GM21619 (cell line): ENCODE data around the gene RRP8.

ENCODE experiments used
- ATAC-seq: cut with Tn5 transposase; IDR thresholded peaks from one replicate; pipeline ENCODE4 v1.9.1; 2021; ENCODE audit not compliant: unreplicated experiment

Gene RRP8

GRCh38 chr11:6619004-6619745 is 15.8 kb upstream of the RRP8 start, which contains the start of gene TPP1:
TSS of gene TPP1 (minus strand) at chr11:6619422. CDS start at chr11:6619400, 22 bp downstream.
- peak; percentile 99 for ATAC-seq

GRCh38 chr11:6618117-6619003 is 14.9 kb upstream of the RRP8 start:
- ATAC-seq, result no peak

GRCh38 chr11:6617315-6617781 is 13.9 kb upstream of the RRP8 start:
- ATAC-seq, result no peak

GRCh38 chr11:6616596-6617250 is 13.3 kb upstream of the RRP8 start:
- no peak for ATAC-seq

- ATAC-seq, result no peak
Observed at GRCh38 chr11:6615882-6616585, 12.6 kb upstream of the RRP8 start.

- no peak for ATAC-seq
Observed at GRCh38 chr11:6615046-6615445, 11.6 kb upstream of the RRP8 start.

- ATAC-seq, result no peak
Observed at GRCh38 chr11:6614446-6614845, 11.0 kb upstream of the RRP8 start.

- ATAC-seq, result no peak
Observed at GRCh38 chr11:6613496-6613895, 10.1 kb upstream of the RRP8 start.

- ATAC-seq, result peak; percentile 88
Observed at GRCh38 chr11:6612213-6613041, 9.0 kb upstream of the RRP8 start, which contains the start of gene TAF10. TSS of gene TAF10 (minus strand) at chr11:6612216. CDS start at chr11:6612189, 27 bp downstream.

GRCh38 chr11:6611963-6612212 is 8.5 kb upstream of the RRP8 start:
- peak; percentile 6 for ATAC-seq

GRCh38 chr11:6611092-6611962 is 7.9 kb upstream of the RRP8 start:
- ATAC-seq, result no peak

- no peak for ATAC-seq
Observed at GRCh38 chr11:6610591-6610990, 7.2 kb upstream of the RRP8 start.

- no peak for ATAC-seq
Observed at GRCh38 chr11:6609502-6610015, 6.1 kb upstream of the RRP8 start.

GRCh38 chr11:6608726-6609501 is 5.5 kb upstream of the RRP8 start:
- no peak for ATAC-seq

GRCh38 chr11:6608011-6608410 is 4.6 kb upstream of the RRP8 start:
- ATAC-seq, result no peak

- no peak for ATAC-seq
Observed at GRCh38 chr11:6607190-6607795, 3.9 kb upstream of the RRP8 start.

GRCh38 chr11:6606471-6607189 is 3.2 kb upstream of the RRP8 start:
- peak; percentile 49 for ATAC-seq
